Measurements from ENCODE around the gene GJD3.

Gene GJD3

DNA sequence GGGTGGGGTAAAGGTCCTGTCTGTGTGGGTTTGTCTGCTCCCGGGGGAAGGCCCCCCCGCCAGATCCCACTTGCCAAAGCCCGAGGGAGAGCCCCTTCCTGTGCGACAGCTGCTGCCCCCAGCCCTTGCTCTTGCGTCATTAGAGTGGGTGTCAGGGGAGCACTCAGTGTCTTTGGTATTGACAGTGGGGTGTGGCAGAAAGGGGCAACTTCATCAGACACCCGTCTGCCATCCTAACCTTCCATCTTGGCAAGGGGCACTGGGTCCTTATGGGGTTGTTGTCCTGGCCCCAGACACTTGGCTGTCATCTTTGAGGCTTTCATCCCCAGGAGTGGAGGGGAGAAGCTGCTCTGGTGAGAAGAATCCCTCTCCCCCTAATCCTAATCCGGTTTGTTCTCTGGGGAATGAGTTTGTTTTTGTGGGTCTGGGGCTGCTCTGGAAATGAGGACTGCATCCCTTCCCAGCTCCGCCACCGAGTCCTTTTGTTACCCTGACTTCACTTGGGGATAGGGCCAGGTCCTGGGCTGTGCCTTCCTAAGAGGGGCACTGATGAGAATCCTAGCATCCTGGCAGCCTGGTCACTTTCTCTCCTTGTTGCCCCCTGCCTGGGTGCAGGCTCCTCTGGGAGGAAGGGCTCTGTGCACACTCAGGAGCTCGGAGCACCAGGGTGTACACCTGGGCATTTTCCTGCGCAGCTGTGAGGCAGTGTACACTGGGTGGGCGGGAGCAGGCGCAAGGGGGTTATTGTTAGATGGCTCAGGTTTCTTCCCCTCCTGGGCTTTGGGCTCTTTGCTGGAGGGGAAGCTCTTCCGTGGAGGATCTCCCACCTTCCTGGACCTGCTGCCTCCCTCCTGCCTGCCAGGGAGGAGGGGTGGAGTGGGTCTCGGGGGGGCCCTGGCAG is 21.1 kb downstream of the GJD3 start:
- TF ChIP-seq SPI1 (IDR thresholded peaks at IDR 0.05; ENCODE audit: borderline replicate concordance, low read depth) (no peak), GABPA (IDR thresholded peaks at IDR 0.05; ENCODE audit: low read depth) (no peak), POLR2AphosphoS5 (IDR thresholded peaks at IDR 0.05; ENCODE audit: low read depth) (no peak)
- TF ChIP-seq, protein P1, sequence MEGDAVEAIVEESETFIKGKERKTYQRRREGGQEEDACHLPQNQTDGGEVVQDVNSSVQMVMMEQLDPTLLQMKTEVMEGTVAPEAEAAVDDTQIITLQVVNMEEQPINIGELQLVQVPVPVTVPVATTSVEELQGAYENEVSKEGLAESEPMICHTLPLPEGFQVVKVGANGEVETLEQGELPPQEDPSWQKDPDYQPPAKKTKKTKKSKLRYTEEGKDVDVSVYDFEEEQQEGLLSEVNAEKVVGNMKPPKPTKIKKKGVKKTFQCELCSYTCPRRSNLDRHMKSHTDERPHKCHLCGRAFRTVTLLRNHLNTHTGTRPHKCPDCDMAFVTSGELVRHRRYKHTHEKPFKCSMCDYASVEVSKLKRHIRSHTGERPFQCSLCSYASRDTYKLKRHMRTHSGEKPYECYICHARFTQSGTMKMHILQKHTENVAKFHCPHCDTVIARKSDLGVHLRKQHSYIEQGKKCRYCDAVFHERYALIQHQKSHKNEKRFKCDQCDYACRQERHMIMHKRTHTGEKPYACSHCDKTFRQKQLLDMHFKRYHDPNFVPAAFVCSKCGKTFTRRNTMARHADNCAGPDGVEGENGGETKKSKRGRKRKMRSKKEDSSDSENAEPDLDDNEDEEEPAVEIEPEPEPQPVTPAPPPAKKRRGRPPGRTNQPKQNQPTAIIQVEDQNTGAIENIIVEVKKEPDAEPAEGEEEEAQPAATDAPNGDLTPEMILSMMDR (IDR thresholded peaks at IDR 0.05; ENCODE audit: insufficient read depth, low read length), result no peak
- TF ChIP-seq, protein P2, sequence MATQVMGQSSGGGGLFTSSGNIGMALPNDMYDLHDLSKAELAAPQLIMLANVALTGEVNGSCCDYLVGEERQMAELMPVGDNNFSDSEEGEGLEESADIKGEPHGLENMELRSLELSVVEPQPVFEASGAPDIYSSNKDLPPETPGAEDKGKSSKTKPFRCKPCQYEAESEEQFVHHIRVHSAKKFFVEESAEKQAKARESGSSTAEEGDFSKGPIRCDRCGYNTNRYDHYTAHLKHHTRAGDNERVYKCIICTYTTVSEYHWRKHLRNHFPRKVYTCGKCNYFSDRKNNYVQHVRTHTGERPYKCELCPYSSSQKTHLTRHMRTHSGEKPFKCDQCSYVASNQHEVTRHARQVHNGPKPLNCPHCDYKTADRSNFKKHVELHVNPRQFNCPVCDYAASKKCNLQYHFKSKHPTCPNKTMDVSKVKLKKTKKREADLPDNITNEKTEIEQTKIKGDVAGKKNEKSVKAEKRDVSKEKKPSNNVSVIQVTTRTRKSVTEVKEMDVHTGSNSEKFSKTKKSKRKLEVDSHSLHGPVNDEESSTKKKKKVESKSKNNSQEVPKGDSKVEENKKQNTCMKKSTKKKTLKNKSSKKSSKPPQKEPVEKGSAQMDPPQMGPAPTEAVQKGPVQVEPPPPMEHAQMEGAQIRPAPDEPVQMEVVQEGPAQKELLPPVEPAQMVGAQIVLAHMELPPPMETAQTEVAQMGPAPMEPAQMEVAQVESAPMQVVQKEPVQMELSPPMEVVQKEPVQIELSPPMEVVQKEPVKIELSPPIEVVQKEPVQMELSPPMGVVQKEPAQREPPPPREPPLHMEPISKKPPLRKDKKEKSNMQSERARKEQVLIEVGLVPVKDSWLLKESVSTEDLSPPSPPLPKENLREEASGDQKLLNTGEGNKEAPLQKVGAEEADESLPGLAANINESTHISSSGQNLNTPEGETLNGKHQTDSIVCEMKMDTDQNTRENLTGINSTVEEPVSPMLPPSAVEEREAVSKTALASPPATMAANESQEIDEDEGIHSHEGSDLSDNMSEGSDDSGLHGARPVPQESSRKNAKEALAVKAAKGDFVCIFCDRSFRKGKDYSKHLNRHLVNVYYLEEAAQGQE (IDR thresholded peaks at IDR 0.05; ENCODE audit: insufficient replicate concordance, low read depth), result no peak
- no peak overlapping the region for H3K4me3 ChIP-seq (replicated peaks; ENCODE audit: insufficient read depth, low read length)
- H3K27ac ChIP-seq (replicated peaks), result no peak overlapping the region
- DNase-seq (ENCODE audit: low read depth in 1 of 2, low spot score in 1 of 2), result no peak
- H3K27me3 ChIP-seq (ENCODE audit: insufficient read depth, poor library complexity, severe bottlenecking), result no peaks in the 10 kb centered on the region

DNA sequence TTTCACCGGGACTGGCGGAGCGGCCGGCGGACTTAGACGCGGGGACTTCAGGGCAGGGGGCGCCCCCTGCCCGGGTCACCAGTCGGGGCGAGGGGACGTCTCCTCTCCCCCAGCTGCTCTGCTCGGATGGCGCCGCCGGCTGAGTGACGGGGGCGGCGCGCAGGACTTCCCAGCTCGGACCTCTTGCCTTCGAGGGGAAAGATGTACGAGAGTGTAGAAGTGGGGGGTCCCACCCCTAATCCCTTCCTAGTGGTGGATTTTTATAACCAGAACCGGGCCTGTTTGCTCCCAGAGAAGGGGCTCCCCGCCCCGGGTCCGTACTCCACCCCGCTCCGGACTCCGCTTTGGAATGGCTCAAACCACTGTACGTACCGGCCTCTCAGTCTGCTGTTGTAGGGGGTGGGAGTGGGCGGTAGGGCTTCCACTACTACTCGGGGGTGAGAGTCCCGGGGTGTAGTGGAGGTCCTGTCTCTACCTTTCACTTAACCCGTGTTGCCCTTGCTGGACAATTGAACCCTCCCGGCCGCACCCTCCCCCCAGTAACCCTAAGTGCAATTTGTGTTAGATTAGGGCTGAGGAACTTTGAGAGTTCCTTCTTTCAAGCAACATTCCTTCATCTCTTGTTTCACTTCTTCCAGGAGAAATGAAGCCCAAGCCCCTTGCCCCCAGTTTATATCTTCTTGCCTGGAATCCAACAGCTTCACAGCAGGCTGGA is 21.9 kb downstream of the GJD3 start:
- no peak overlapping the region for H3K4me3 ChIP-seq (replicated peaks; ENCODE audit: insufficient read depth, low read length)
- no peak for DNase-seq (ENCODE audit: low read depth in 1 of 2, low spot score in 1 of 2)
- H3K27ac ChIP-seq (replicated peaks), result no peak overlapping the region
- TF ChIP-seq, protein P1 (IDR thresholded peaks at IDR 0.05; ENCODE audit: insufficient read depth, low read length), result no peak
- no peak for TF ChIP-seq POLR2AphosphoS5 (IDR thresholded peaks at IDR 0.05; ENCODE audit: low read depth)
- TF ChIP-seq SPI1 (IDR thresholded peaks at IDR 0.05; ENCODE audit: borderline replicate concordance, low read depth), result no peak
- no peak for TF ChIP-seq GABPA (IDR thresholded peaks at IDR 0.05; ENCODE audit: low read depth)
- TF ChIP-seq, protein P2 (IDR thresholded peaks at IDR 0.05; ENCODE audit: insufficient replicate concordance, low read depth), result no peak
- no peaks in the 10 kb centered on the region for H3K27me3 ChIP-seq (ENCODE audit: insufficient read depth, poor library complexity, severe bottlenecking)

DNA sequence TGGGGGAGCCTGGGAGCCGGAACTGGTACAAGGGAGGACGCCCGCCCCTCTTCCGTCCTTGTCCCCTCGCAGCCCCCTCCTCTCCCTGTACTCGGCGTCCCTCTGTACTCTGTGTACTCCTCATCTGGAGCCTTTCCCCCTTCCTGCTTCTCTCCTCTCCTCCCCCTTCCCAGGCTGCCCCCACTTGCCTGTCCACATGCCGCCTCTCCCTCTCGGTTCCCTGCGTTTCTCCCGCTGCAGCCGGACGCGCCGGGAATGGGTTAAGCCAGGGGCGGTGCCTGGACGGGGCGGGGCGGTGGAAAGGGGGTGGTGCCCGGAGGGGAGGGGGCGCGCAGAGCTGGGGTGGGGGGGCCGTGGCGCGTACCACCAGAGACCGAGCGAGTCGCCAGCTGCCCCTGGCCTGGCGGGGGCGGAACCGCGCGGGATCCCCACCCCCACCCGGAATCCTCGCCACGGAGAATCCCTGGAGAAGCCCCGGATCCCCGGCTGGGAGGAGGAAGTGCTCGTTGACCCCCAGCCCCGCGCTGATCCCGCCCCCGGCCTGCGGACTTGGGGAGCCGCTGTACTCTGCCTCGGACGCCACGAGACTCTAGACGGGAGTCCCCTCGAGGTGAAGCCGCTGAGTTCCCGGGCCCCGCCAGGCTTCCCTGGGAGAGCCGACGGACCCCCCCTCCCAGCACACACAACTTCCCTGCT is 22.6 kb downstream of the GJD3 start:
- DNase-seq (ENCODE audit: low read depth in 1 of 2, low spot score in 1 of 2), result no peak
- no peaks in the 10 kb centered on the region for H3K27me3 ChIP-seq (ENCODE audit: insufficient read depth, poor library complexity, severe bottlenecking)
- no peak overlapping the region for H3K27ac ChIP-seq (replicated peaks)
- no peak overlapping the region for H3K4me3 ChIP-seq (replicated peaks; ENCODE audit: insufficient read depth, low read length)
- no peak for TF ChIP-seq SPI1 (IDR thresholded peaks at IDR 0.05; ENCODE audit: borderline replicate concordance, low read depth)
- no peak for TF ChIP-seq GABPA (IDR thresholded peaks at IDR 0.05; ENCODE audit: low read depth)
- TF ChIP-seq, protein P1 (IDR thresholded peaks at IDR 0.05; ENCODE audit: insufficient read depth, low read length), result no peak
- TF ChIP-seq, protein P2 (IDR thresholded peaks at IDR 0.05; ENCODE audit: insufficient replicate concordance, low read depth), result no peak
- TF ChIP-seq POLR2AphosphoS5 (IDR thresholded peaks at IDR 0.05; ENCODE audit: low read depth), result no peak
